ENCODE measurements around the gene MAPT. TPM values are rescaled to one million over a fixed set of nuclear protein-coding genes. Genes with fewer than 3 reads are reported as not detected.

Gene MAPT
- total and polyA plus RNA-seq, 2 of the 13 experiments (the other 11 are each of a cell fraction or from before 2014, with no cell fraction given), result 2.1 to 2.8 TPM

DNA sequence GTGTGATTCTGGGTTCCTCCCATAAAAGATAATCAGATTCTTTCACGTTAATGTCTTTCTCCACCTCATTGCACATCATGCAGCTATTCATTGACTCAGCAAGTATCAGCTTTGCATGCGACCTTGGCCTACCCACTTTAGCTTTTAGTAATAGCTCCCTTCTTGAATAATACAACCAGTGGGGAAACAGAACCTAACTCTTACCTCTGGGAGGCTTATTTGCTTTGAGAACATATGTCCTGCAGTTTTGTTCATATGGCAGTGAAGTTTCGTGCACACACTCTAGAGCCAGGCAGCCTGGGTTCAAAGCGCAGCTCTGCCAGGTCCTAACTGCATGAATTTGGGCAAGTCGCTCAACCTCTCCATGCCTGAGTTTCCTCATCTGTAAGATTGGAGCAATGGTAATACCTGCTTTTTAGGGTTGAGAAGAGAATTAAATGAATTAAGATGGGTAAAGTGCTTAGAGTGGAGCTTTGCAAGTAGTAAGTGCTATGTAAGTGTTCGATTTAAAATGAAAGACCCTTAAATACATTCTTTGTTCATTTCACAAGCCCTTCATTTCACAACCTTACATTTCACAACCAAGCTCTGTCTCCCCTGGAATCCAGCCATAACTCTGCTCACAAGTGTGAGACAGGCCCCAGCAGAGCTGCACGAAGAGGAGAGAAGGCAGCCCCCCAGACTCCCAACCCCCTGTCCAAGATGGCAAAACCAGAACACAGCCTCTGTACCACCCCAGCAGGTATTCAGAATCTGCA, 29.3 kb downstream of the MAPT start (continued):
- TF ChIP-seq, protein P1, sequence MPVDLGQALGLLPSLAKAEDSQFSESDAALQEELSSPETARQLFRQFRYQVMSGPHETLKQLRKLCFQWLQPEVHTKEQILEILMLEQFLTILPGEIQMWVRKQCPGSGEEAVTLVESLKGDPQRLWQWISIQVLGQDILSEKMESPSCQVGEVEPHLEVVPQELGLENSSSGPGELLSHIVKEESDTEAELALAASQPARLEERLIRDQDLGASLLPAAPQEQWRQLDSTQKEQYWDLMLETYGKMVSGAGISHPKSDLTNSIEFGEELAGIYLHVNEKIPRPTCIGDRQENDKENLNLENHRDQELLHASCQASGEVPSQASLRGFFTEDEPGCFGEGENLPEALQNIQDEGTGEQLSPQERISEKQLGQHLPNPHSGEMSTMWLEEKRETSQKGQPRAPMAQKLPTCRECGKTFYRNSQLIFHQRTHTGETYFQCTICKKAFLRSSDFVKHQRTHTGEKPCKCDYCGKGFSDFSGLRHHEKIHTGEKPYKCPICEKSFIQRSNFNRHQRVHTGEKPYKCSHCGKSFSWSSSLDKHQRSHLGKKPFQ (CRISPR knock-in tag; IDR thresholded peaks at IDR 0.05; ENCODE audit: insufficient replicate concordance), result no peak
- no peak for TF ChIP-seq SYNCRIP (IDR thresholded peaks at IDR 0.05; ENCODE audit: insufficient read depth, low read depth, low read length)
- peak; percentile 66; the same call in 1 of the 2 replicates for TF ChIP-seq ZFP1 (CRISPR knock-in tag; IDR thresholded peaks at IDR 0.05)
- TF ChIP-seq ZSCAN29 (CRISPR knock-in tag; conservative IDR thresholded peaks at IDR 0.05), result peak; percentile 64; the same call in 1 of the 2 replicates
- peak; percentile 75; the same call in 1 of the 2 replicates for TF ChIP-seq ZNF761 (CRISPR knock-in tag; conservative IDR thresholded peaks at IDR 0.05)
- TF ChIP-seq, protein P2, sequence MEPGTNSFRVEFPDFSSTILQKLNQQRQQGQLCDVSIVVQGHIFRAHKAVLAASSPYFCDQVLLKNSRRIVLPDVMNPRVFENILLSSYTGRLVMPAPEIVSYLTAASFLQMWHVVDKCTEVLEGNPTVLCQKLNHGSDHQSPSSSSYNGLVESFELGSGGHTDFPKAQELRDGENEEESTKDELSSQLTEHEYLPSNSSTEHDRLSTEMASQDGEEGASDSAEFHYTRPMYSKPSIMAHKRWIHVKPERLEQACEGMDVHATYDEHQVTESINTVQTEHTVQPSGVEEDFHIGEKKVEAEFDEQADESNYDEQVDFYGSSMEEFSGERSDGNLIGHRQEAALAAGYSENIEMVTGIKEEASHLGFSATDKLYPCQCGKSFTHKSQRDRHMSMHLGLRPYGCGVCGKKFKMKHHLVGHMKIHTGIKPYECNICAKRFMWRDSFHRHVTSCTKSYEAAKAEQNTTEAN (CRISPR knock-in tag; conservative IDR thresholded peaks at IDR 0.05), result peak; percentile 71
- TF ChIP-seq TEAD2 (CRISPR knock-in tag; IDR thresholded peaks at IDR 0.05), result no peak
- peak; percentile 31; the same call in 1 of the 2 replicates for TF ChIP-seq MTA1 (CRISPR knock-in tag; IDR thresholded peaks at IDR 0.05; ENCODE audit: borderline replicate concordance)
- TF ChIP-seq, protein P3, sequence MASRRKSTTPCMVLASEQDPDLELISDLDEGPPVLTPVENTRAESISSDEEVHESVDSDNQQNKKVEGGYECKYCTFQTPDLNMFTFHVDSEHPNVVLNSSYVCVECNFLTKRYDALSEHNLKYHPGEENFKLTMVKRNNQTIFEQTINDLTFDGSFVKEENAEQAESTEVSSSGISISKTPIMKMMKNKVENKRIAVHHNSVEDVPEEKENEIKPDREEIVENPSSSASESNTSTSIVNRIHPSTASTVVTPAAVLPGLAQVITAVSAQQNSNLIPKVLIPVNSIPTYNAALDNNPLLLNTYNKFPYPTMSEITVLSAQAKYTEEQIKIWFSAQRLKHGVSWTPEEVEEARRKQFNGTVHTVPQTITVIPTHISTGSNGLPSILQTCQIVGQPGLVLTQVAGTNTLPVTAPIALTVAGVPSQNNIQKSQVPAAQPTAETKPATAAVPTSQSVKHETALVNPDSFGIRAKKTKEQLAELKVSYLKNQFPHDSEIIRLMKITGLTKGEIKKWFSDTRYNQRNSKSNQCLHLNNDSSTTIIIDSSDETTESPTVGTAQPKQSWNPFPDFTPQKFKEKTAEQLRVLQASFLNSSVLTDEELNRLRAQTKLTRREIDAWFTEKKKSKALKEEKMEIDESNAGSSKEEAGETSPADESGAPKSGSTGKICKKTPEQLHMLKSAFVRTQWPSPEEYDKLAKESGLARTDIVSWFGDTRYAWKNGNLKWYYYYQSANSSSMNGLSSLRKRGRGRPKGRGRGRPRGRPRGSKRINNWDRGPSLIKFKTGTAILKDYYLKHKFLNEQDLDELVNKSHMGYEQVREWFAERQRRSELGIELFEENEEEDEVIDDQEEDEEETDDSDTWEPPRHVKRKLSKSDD (CRISPR knock-in tag; IDR thresholded peaks at IDR 0.05; ENCODE audit: low read depth), result 0 out of 2 replicates have a peak, but pooled peaks have one; percentile 33
- no peak for TF ChIP-seq ARHGAP35 (CRISPR knock-in tag; IDR thresholded peaks at IDR 0.05; ENCODE audit: borderline replicate concordance)
- TF ChIP-seq, protein P4, sequence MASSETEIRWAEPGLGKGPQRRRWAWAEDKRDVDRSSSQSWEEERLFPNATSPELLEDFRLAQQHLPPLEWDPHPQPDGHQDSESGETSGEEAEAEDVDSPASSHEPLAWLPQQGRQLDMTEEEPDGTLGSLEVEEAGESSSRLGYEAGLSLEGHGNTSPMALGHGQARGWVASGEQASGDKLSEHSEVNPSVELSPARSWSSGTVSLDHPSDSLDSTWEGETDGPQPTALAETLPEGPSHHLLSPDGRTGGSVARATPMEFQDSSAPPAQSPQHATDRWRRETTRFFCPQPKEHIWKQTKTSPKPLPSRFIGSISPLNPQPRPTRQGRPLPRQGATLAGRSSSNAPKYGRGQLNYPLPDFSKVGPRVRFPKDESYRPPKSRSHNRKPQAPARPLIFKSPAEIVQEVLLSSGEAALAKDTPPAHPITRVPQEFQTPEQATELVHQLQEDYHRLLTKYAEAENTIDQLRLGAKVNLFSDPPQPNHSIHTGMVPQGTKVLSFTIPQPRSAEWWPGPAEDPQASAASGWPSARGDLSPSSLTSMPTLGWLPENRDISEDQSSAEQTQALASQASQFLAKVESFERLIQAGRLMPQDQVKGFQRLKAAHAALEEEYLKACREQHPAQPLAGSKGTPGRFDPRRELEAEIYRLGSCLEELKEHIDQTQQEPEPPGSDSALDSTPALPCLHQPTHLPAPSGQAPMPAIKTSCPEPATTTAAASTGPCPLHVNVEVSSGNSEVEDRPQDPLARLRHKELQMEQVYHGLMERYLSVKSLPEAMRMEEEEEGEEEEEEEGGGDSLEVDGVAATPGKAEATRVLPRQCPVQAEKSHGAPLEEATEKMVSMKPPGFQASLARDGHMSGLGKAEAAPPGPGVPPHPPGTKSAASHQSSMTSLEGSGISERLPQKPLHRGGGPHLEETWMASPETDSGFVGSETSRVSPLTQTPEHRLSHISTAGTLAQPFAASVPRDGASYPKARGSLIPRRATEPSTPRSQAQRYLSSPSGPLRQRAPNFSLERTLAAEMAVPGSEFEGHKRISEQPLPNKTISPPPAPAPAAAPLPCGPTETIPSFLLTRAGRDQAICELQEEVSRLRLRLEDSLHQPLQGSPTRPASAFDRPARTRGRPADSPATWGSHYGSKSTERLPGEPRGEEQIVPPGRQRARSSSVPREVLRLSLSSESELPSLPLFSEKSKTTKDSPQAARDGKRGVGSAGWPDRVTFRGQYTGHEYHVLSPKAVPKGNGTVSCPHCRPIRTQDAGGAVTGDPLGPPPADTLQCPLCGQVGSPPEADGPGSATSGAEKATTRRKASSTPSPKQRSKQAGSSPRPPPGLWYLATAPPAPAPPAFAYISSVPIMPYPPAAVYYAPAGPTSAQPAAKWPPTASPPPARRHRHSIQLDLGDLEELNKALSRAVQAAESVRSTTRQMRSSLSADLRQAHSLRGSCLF (CRISPR knock-in tag; IDR thresholded peaks at IDR 0.05; ENCODE audit: borderline replicate concordance), result no peak
- no peak for TF ChIP-seq GATAD1 (CRISPR knock-in tag; IDR thresholded peaks at IDR 0.05)
- no peak for TF ChIP-seq RXRB (CRISPR knock-in tag; IDR thresholded peaks at IDR 0.05; ENCODE audit: borderline replicate concordance)
- TF ChIP-seq PTBP1 (IDR thresholded peaks at IDR 0.05; ENCODE audit: low read depth, low read length, poor library complexity, severe bottlenecking), result no peak
- TF ChIP-seq ZBTB7B (CRISPR knock-in tag; IDR thresholded peaks at IDR 0.05), result peak; percentile 92
- TF ChIP-seq, protein P5, sequence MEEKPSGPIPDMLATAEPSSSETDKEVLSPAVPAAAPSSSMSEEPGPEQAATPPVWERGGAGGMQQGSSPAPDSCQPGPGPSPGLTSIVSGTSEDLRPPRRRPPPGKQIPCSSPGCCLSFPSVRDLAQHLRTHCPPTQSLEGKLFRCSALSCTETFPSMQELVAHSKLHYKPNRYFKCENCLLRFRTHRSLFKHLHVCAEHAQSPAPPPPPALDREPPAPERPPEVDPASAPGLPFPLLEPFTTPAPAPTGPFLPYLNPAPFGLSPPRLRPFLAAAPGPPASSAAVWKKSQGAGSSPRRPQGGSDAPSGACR (CRISPR knock-in tag; IDR thresholded peaks at IDR 0.05), result no peak
- TF ChIP-seq THAP11 (CRISPR knock-in tag; IDR thresholded peaks at IDR 0.05), result peak; percentile 35; the same call in 1 of the 2 replicates

Data from HepG2 (cell line).